HepG2 (cell line): ENCODE measurements around the gene HTN1. TPM values are rescaled to one million over a fixed set of nuclear protein-coding genes. Genes with fewer than 3 reads are reported as not detected.
"Not testable (repeated sequence)": the region's sequence is repeated elsewhere in the genome, so short reads cannot be mapped to it uniquely, and the experiment has no call there.

ENCODE experiments used
- ATAC-seq: fragments of 200-7000 bp; cut with Tn5 transposase; 3 replicates; pipeline ENCODE4 v1.9.1; 2020; ENCODE audit warnings: mild to moderate bottlenecking, moderate library complexity
- BruUV-seq: library from RNA; stranded (reverse); fragments of 400-500 nt; replicated peaks from 2 replicates; lab custom pipeline; 2021; lab: Mats Ljungman, UMichigan
- CTCF ChIA-PET: fragments of 300-600 bp; formaldehyde crosslinking; extraction: SDS; loops from one replicate; lab custom pipeline; 2021; ENCODE audit warnings: low total read pairs, inconsistent platforms, low intra/inter-chr PET ratio; lab: Yijun Ruan, JAX
- POLR2A ChIA-PET: fragments of 350-600 bp; sonication (Branson Sonifier 250); formaldehyde crosslinking; loops from one replicate; lab custom pipeline; 2020; ENCODE audit warnings: antibody characterized with exemption, inconsistent platforms; lab: Yijun Ruan, JAX
- DNase-seq: peaks from one replicate; pipeline ENCODE4 v3.0.0-alpha.2; 2015; ENCODE audit warnings: low spot score
- FAIRE-seq: peaks from 3 replicates; lab custom pipeline; 2011; peaks lifted over from hg19 to GRCh38; lab: Jason Lieb, UNC
- H2AFZ ChIP-seq: one replicate; pipeline ENCODE4 v1.6.1; 2011; ENCODE audit warnings: low read length, inconsistent platforms
- H3K27ac ChIP-seq: fragments of 300-600 bp; 3 replicates; pipeline ENCODE4 v1.8.0; 2011; ENCODE audit warnings: mixed run types, mild to moderate bottlenecking, mixed read lengths, low read length, inconsistent platforms; ENCODE audit not compliant: insufficient read depth; ENCODE audit errors: extremely low read length
- H3K27me3 ChIP-seq, 2 experiments: fragments of 200-600 bp in 1 of 2; 2 replicates in 1 of 2; 3 replicates in 1 of 2; pipeline versions ENCODE4 v1.6.0 to v1.8.0; 2011; ENCODE audit warnings: low read length in 2 of 2, mild to moderate bottlenecking in 2 of 2, moderate library complexity in 2 of 2, inconsistent platforms in 1 of 2; ENCODE audit not compliant: insufficient read depth in 2 of 2, control insufficient read depth in 1 of 2
- H3K36me3 ChIP-seq, 2 experiments: fragments of 200-600 bp in 1 of 2; replicated peaks in 1 of 2; 2 replicates in 1 of 2; 3 replicates in 1 of 2; pipeline versions ENCODE4 v1.5.1 to v1.8.0; 2011; ENCODE audit warnings: low read length in 2 of 2, inconsistent platforms in 1 of 2; ENCODE audit not compliant: insufficient read depth in 2 of 2, control insufficient read depth in 1 of 2
- H3K4me1 ChIP-seq: 2 replicates; pipeline ENCODE4 v1.5.1; 2012; ENCODE audit warnings: low read length, inconsistent platforms; ENCODE audit not compliant: insufficient read depth
- H3K4me2 ChIP-seq: 2 replicates; pipeline ENCODE4 v1.6.0; 2011; ENCODE audit warnings: low read depth, low read length, inconsistent platforms
- H3K4me3 ChIP-seq, 3 experiments: fragments of 200-600 bp in 1 of 3; sonication (generic), shearing (Covaris generic) in 1 of 3; replicated peaks in 1 of 3; 2 replicates each; pipeline ENCODE4 v1.5.1; 2011 to 2016; ENCODE audit warnings: low read length in 3 of 3, inconsistent platforms in 2 of 3, low read depth in 2 of 3, mild to moderate bottlenecking in 2 of 3, control low read depth in 1 of 3, mixed read lengths in 1 of 3; ENCODE audit not compliant: insufficient read depth in 1 of 3
- H3K79me2 ChIP-seq: one replicate; pipeline ENCODE4 v1.6.1; 2011; ENCODE audit warnings: low read length, inconsistent platforms; ENCODE audit not compliant: insufficient read depth
- H3K9ac ChIP-seq: 2 replicates; pipeline ENCODE4 v1.6.0; 2011; ENCODE audit warnings: mild to moderate bottlenecking, low read depth, low read length, inconsistent platforms; ENCODE audit not compliant: insufficient read depth
- H3K9me3 ChIP-seq: 2 replicates; pipeline ENCODE4 v1.5.1; 2012; ENCODE audit warnings: mild to moderate bottlenecking, low read length
- H4K20me1 ChIP-seq: 2 replicates; pipeline ENCODE4 v1.6.0; 2011; ENCODE audit warnings: inconsistent platforms, mild to moderate bottlenecking, low read length, moderate library complexity; ENCODE audit not compliant: insufficient read depth
- CBFB ChIP-seq: sonication (generic); formaldehyde crosslinking; IDR thresholded peaks from 2 replicates; pipeline ENCODE4 v1.4.0; 2020; ENCODE audit warnings: missing genetic modification reagents
- FOSL2 ChIP-seq: sonication (generic); formaldehyde crosslinking; IDR thresholded peaks from 2 replicates; pipeline ENCODE4 v1.4.0; 2020; ENCODE audit warnings: missing genetic modification reagents
- KDM5B ChIP-seq: sonication (generic); formaldehyde crosslinking; IDR thresholded peaks from 2 replicates; pipeline ENCODE4 v1.4.0; 2020; ENCODE audit warnings: missing genetic modification reagents, mild to moderate bottlenecking, borderline replicate concordance
- KLF6 ChIP-seq: IDR thresholded peaks from 2 replicates; pipeline ENCODE4 v1.8.0; 2016; ENCODE audit warnings: missing biosample characterization, missing genetic modification reagents
- SRSF9 ChIP-seq: fragments of 200-400 bp; formaldehyde crosslinking; IDR thresholded peaks from 2 replicates; pipeline ENCODE4 v1.6.1; 2018; ENCODE audit warnings: borderline replicate concordance, mild to moderate bottlenecking, low read depth, low read length; ENCODE audit not compliant: insufficient read depth, poor library complexity, severe bottlenecking
- WGBS: methylation state at CpG from one replicate; pipeline ENCODE4 v1.1.6; 2017; ENCODE audit warnings: low lambda C conversion rate; 5-methylcytosine and 5-hydroxymethylcytosine counted together
- in situ Hi-C: cut with HindIII; loops from 2 replicates; pipeline ENCODE4 v1.10.0; 2017; ENCODE audit warnings: low pct_unique_long_range_greater_than_20kb; ENCODE audit not compliant: extremely low pct_ligation_motif_present
- intact Hi-C: fragments of 100-400 bp; cut with micrococcal nuclease; formaldehyde crosslinking; loops from one replicate; pipeline ENCODE4 v1.10.0; 2022; ENCODE audit not compliant: unreplicated experiment
- polyA plus RNA-seq, 8 experiments: library from polyadenylated mRNA; depleted of rRNA in 3 of 8; stranded (reverse) in 7 of 8; unstranded in 1 of 8; fragments of >200 nt; fragmentation: Illumina TruSeq in 4 of 8; extraction: Trizol in 4 of 8; gene quantifications; 2 replicates each; pipeline versions ENCODE4 v1.2.1 to v1.2.3, GENCODE V29; 2011 to 2016; ENCODE audit warnings: low read depth in 4 of 8, missing spikeins in 1 of 8, mixed read lengths in 1 of 8; ENCODE audit not compliant: insufficient read depth in 1 of 8
- total RNA-seq, 5 experiments: library from RNA; depleted of rRNA; stranded (reverse); fragments of >200 nt; fragmentation: Illumina TruSeq; extraction: Trizol; gene quantifications; 2 replicates each; pipeline ENCODE4 v1.2.3, GENCODE V29; 2016; ENCODE audit warnings: low read depth in 1 of 5
- TF ChIP-seq, protein P1 (sequence below): IDR thresholded peaks from 2 replicates; pipeline ENCODE4 v1.6.1; 2016; ENCODE audit warnings: control low read depth
- TF ChIP-seq, protein P2 (sequence below): sonication (generic); formaldehyde crosslinking; IDR thresholded peaks from 2 replicates; pipeline ENCODE4 v1.9.0; 2021; ENCODE audit warnings: missing genetic modification reagents, borderline replicate concordance
- TF ChIP-seq, protein P3 (sequence below): sonication (generic); formaldehyde crosslinking; IDR thresholded peaks from 2 replicates; pipeline ENCODE4 v1.4.0; 2020; ENCODE audit warnings: mild to moderate bottlenecking, missing genetic modification reagents

The HTN1 gene
- total and polyA plus RNA-seq, 2 of the 13 experiments (the other 11 are each of a cell fraction or from before 2014, with no cell fraction given): 0.21 TPM; not detected in 1

DNA sequence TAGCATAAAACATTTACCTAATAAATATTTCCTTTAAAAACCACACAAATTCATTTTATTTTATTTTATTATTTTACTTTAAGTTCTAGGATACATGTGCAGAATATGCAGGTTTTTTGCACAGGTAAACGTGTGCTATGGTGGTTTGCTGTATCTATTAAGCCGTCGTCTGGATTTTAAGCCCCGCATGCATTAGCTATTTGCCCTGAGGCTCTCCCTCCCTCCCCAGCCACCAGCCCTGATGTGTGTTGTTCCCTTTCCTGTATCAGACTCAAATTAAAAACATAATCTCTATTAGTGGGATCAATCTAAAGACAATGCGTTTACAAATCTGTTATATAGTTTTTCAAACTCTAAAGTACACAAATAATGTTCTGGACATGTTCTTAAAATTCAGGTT lies 23.2 kb upstream of the HTN1 start:
- intact Hi-C loops (no loop called here), in situ Hi-C loops (no loop called here)
- Histone ChIP-seq H3K27ac (no peak overlapping the region), H2AFZ (no peak overlapping the region), H3K36me3 (no peaks in the 10 kb centered on the region), H3K4me3 (no peak overlapping the region), H3K79me2 (no peaks in the 10 kb centered on the region), H3K4me1 (no peaks in the 10 kb centered on the region), H3K9me3 (no peaks in the 10 kb centered on the region), H3K9ac (no peak overlapping the region), H3K4me2 (no peak overlapping the region), H4K20me1 (no peaks in the 10 kb centered on the region), H3K27me3 (no peaks in the 10 kb centered on the region)
- TF ChIP-seq, protein P1, sequence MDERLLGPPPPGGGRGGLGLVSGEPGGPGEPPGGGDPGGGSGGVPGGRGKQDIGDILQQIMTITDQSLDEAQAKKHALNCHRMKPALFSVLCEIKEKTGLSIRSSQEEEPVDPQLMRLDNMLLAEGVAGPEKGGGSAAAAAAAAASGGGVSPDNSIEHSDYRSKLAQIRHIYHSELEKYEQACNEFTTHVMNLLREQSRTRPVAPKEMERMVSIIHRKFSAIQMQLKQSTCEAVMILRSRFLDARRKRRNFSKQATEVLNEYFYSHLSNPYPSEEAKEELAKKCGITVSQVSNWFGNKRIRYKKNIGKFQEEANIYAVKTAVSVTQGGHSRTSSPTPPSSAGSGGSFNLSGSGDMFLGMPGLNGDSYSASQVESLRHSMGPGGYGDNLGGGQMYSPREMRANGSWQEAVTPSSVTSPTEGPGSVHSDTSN (CRISPR knock-in tag): no peak
- TF ChIP-seq KLF6 (no peak), SRSF9 (no peak), CBFB (CRISPR knock-in tag) (no peak), FOSL2 (CRISPR knock-in tag) (no peak), KDM5B (CRISPR knock-in tag) (no peak)
- TF ChIP-seq, protein P2, sequence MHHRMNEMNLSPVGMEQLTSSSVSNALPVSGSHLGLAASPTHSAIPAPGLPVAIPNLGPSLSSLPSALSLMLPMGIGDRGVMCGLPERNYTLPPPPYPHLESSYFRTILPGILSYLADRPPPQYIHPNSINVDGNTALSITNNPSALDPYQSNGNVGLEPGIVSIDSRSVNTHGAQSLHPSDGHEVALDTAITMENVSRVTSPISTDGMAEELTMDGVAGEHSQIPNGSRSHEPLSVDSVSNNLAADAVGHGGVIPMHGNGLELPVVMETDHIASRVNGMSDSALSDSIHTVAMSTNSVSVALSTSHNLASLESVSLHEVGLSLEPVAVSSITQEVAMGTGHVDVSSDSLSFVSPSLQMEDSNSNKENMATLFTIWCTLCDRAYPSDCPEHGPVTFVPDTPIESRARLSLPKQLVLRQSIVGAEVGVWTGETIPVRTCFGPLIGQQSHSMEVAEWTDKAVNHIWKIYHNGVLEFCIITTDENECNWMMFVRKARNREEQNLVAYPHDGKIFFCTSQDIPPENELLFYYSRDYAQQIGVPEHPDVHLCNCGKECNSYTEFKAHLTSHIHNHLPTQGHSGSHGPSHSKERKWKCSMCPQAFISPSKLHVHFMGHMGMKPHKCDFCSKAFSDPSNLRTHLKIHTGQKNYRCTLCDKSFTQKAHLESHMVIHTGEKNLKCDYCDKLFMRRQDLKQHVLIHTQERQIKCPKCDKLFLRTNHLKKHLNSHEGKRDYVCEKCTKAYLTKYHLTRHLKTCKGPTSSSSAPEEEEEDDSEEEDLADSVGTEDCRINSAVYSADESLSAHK (CRISPR knock-in tag): no peak
- TF ChIP-seq, protein P3, sequence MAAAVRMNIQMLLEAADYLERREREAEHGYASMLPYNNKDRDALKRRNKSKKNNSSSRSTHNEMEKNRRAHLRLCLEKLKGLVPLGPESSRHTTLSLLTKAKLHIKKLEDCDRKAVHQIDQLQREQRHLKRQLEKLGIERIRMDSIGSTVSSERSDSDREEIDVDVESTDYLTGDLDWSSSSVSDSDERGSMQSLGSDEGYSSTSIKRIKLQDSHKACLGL (CRISPR knock-in tag): no peak
- CTCF ChIA-PET: no interaction called here
- BruUV-seq: no TSS peak
- WGBS: 64% methylated on average over 5 of the region's 5 CpGs
- ATAC-seq: no peak
- no peak for DNase-seq
- no peak for FAIRE-seq
- POLR2A ChIA-PET: no interaction called here

DNA sequence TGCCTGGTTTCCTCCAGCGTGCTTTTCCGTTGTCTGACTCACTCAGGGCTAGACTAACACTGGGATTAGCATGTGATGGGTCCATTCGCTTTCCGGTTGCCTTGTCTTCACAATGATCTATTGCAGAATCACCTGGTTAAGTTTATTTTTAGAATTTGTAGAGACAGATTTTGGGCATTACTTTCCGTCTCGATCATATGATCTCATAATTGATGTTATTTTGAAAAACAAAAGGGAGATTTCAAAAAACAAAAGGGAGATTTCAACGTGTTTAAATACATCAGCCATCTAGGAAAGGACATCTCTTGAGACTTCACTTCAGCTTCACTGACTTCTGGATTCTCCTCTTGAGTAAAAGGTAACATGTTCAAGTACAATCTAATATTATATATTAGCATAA lies 22.1 kb upstream of the HTN1 start, which contains the start of gene HTN3:
HTN3 (plus strand) TSS at position 301 of the 400 bp plus-strand sequence. CDS start 2,282 bp downstream, outside the sequence.
- in situ Hi-C loops, H3K27ac ChIP-seq, H3K79me2 ChIP-seq, FAIRE-seq, H3K9ac ChIP-seq, H2AFZ ChIP-seq, DNase-seq, H3K4me3 ChIP-seq, intact Hi-C loops, H3K9me3 ChIP-seq, H3K27me3 ChIP-seq, H3K36me3 ChIP-seq, CTCF ChIA-PET, H3K4me2 ChIP-seq, H3K4me1 ChIP-seq, ATAC-seq, H4K20me1 ChIP-seq, POLR2A ChIA-PET, BruUV-seq: not testable (repeated sequence)
- WGBS: 63% methylated on average over 7 of the region's 7 CpGs

DNA sequence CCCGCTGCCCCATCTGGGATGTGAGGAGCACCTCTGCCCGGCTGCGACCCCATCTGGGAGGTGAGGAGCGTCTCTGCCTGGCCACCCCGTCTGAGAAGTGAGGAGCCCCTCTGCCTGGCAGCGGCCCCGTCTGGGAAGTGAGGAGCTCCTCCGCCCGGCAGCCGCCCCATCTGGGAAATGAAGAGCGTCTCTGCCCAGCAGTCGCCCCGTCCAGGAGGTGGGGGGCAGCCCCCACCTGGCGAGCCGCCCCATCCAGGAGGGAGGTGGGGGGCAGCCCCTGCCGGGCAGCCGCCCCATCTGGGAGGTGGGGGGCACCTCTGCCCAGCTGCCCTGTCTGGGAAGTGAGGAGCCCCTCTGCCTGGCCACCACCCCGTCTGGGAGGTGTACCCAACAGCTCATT lies 12.7 kb upstream of the HTN1 start:
- CTCF ChIA-PET, H4K20me1 ChIP-seq, in situ Hi-C loops: not testable (repeated sequence)

More for the DNA sequence above, 12.7 kb upstream of the HTN1 start:
- H3K9ac ChIP-seq, H3K27ac ChIP-seq, H3K27me3 ChIP-seq, H3K4me3 ChIP-seq, H3K4me1 ChIP-seq, ATAC-seq, FAIRE-seq, BruUV-seq, DNase-seq, H2AFZ ChIP-seq, H3K9me3 ChIP-seq, intact Hi-C loops, POLR2A ChIA-PET, H3K79me2 ChIP-seq, H3K36me3 ChIP-seq, H3K4me2 ChIP-seq: not testable (repeated sequence)
- WGBS: 46% methylated on average over 1 of the region's 18 CpGs
